AG04450 (cell line): ENCODE results near the gene VMP1. TPM values are rescaled to one million over a fixed set of nuclear protein-coding genes. Genes with fewer than 3 reads are reported as not detected.
"Not testable (repeated sequence)": the region's sequence is repeated elsewhere in the genome, so short reads cannot be mapped to it uniquely, and the experiment has no call there.

Experiments used
- CTCF ChIA-PET: fragments of 300-600, 350-600 bp; formaldehyde crosslinking; extraction: SDS; loops from one replicate; lab custom pipeline; 2022; ENCODE audit warnings: antibody characterized with exemption, inconsistent platforms; lab: Charles Lee
- POLR2A ChIA-PET: fragments of 350-600 bp; formaldehyde crosslinking; extraction: SDS; loops from one replicate; lab custom pipeline; 2021; ENCODE audit warnings: antibody characterized with exemption, inconsistent platforms; lab: Yijun Ruan, JAX
- DNase-seq: peaks from one replicate; pipeline ENCODE4 v3.0.0-alpha.2; 2011; ENCODE audit warnings: low read depth, low spot score
- H3K27ac ChIP-seq: one replicate; pipeline ENCODE4 v1.5.1; 2012; ENCODE audit warnings: low read depth, low read length, control low read depth
- H3K27me3 ChIP-seq: one replicate; pipeline ENCODE4 v1.6.0; 2012; ENCODE audit warnings: low read length; ENCODE audit not compliant: control insufficient read depth, insufficient read depth
- H3K4me3 ChIP-seq: 2 replicates; pipeline ENCODE4 v1.5.1; 2011; ENCODE audit warnings: mild to moderate bottlenecking, low read depth, low read length, control low read depth
- H3K9me3 ChIP-seq: 2 replicates; pipeline ENCODE4 v1.5.1; 2012; ENCODE audit warnings: low read length; ENCODE audit not compliant: control insufficient read depth, insufficient read depth
- CTCF ChIP-seq: IDR thresholded peaks from 2 replicates; pipeline ENCODE4 v1.5.1; 2011; ENCODE audit warnings: low read depth, low read length, control low read depth, inconsistent platforms
- polyA plus RNA-seq: library from polyadenylated mRNA; depleted of rRNA; stranded (reverse); fragments of >200 nt; gene quantifications from 2 replicates; pipeline ENCODE4 v1.2.3, GENCODE V29; 2011

The VMP1 gene
- polyA plus RNA-seq, 1 experiment: 196 TPM

DNA sequence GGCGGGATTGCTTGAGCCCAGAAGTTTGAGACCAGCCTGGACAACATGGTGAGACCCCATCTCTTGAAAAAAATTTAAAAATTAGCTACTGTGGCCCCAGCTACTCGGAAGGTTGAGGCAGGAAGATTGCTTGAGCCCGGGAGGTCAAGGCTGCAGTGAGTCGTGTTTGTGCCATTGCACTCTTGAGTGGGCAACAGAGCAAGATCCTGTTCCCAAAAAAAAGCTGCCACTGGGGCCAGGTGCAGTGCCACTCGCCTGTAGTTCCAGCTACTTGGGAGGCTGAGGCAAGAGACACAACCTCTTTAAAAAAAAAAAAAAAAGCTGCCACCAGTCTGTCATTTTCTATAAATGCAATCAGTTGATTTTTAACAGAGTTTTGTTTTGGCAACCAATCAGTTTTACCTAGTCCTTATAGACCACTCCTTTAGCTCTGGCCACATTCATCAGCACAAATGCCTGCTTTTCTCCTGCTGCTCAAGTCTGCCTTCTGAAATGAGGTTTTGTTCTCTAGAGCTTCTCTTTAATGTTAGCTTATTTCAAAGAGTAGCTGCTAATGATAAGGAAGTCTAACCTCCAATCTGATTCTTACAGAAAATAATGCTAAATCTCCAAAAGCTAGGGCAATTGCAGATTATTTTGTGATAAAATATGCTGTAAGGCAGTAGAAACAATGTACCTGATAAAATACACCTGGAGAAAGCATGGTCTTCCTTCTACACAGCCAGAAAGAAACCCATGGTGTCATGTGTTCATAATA, 120.4 kb downstream of the VMP1 start:
- POLR2A ChIA-PET: interaction anchor here (0.6 kb wide), 2 partner anchors 9 to 26 kb away, joined by 3 to 4 read pairs; no protein-coding TSS in a partner anchor
- H3K9me3 ChIP-seq: no peaks in the 10 kb centered on the region
- CTCF ChIA-PET: interaction anchor here (0.8 to 1.5 kb wide), 3 partner anchors 16 to 81 kb away, joined by 3 to 6 read pairs (median 5); no protein-coding TSS in a partner anchor
- no peak overlapping the region for H3K4me3 ChIP-seq
- no peak for TF ChIP-seq CTCF
- H3K27ac ChIP-seq: no peak overlapping the region
- H3K27me3 ChIP-seq: no peaks in the 10 kb centered on the region
- DNase-seq: no peak

GRCh38 chr17:59828478-59828760, 121.0 kb downstream of the VMP1 start:
- Histone ChIP-seq H3K27ac (peak overlapping the region; percentile 85), H3K9me3 (no peaks in the 10 kb centered on the region), H3K27me3 (no peaks in the 10 kb centered on the region), H3K4me3 (no peak overlapping the region)
- DNase-seq: no peak
- TF ChIP-seq CTCF: no peak
- ChIA-PET POLR2A (interaction anchor here (0.6 to 1.8 kb wide), 3 partner anchors 25 to 54 kb away, joined by 3 to 11 read pairs (median 4); no protein-coding TSS in a partner anchor), CTCF (interaction anchor here (0.8 to 1.5 kb wide), 3 partner anchors 17 to 82 kb away, joined by 3 to 6 read pairs (median 5); no protein-coding TSS in a partner anchor)

- H3K27me3 ChIP-seq, CTCF ChIA-PET, H3K4me3 ChIP-seq, H3K9me3 ChIP-seq, DNase-seq: not testable (repeated sequence)
- H3K27ac ChIP-seq: peak overlapping the region; percentile 85
- POLR2A ChIA-PET: interaction anchor here (0.6 to 1.8 kb wide), 4 partner anchors 9 to 55 kb away, joined by 3 to 16 read pairs (median 8); no protein-coding TSS in a partner anchor
These were observed 121.4 kb downstream of the VMP1 start for GRCh38 chr17:59828819-59829216.

- TF ChIP-seq CTCF: no peak
- no peaks in the 10 kb centered on the region for H3K9me3 ChIP-seq
- peak overlapping the region; percentile 85 for H3K27ac ChIP-seq
- H3K27me3 ChIP-seq: no peaks in the 10 kb centered on the region
- CTCF ChIA-PET: no interaction called here
- POLR2A ChIA-PET: interaction anchor here (0.6 to 1.8 kb wide), 7 partner anchors 8 to 122 kb away, joined by 3 to 16 read pairs (median 4); partner anchors contain the start of genes PTRH2 and VMP1
- DNase-seq: peak; percentile 77
- peak overlapping the region; percentile 14 for H3K4me3 ChIP-seq
These were observed 122.0 kb downstream of the VMP1 start for GRCh38 chr17:59829217-59830006.

DNA sequence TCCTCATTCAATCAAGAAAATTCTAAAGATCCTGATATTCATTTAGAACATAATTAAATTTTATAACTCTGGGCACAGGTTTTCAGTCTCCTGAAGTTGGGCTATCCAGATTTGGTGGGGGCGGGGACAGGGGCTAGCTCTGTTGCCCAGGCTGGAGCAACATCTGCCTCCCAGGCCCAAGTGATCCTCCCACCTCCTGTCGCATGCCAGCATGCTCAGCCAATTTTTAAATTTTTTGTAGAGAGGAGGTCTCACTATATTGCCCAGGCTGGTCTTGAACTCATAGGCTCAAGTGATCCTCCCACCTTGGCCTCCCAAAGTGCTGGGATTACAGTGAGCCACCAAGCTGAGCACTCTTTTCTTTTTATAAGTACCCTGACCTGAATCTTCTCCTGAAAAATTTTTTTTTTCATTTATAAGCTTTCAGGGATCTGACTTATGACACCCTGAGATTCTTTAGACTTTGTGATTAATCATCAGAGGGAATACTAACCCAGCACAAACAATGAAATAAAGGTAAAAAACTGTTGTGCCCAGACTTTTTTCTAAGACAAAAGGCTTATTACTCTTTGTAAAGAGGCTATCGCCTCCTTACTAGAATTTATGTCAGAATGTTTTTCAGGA, 122.7 kb downstream of the VMP1 start:
- no peak for DNase-seq
- TF ChIP-seq CTCF: no peak
- POLR2A ChIA-PET: interaction anchor here (0.9 to 1.8 kb wide), 4 partner anchors 17 to 123 kb away, joined by 3 to 11 read pairs (median 4); partner anchors contain the start of genes PTRH2 and VMP1
- Histone ChIP-seq H3K27ac (peak overlapping the region; percentile 85), H3K9me3 (no peaks in the 10 kb centered on the region), H3K4me3 (peak overlapping the region; percentile 14), H3K27me3 (no peaks in the 10 kb centered on the region)
- CTCF ChIA-PET: no interaction called here
